ENCODE measurements around the gene NCOA7. TPM values are rescaled to one million over a fixed set of nuclear protein-coding genes. Genes with fewer than 3 reads are reported as not detected.

NCOA7 gene
- total and polyA plus RNA-seq, 2 of the 8 experiments (the other 6 are each of a cell fraction or from before 2014, with no cell fraction given), result 2.6 to 10.7 TPM

DNA sequence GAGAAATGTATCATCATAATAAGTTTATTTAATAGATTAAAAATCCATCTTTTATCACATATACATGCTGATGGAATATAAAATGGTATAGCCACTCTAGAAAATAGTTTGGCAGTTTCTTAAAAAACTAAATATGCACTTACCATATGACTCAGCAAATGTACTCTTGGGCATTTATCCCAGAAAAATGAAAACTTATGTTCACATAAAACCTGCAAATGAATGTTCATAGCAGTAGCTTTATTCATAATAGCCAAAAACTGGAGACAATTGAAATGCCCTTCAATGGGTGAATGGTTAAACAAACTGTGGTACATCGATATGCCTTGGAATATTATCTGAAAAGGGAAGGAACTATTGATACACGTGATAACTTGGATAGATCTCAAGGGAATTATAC is 6.4 kb upstream of the NCOA7 start:
- H3K79me2 ChIP-seq (ENCODE audit: control insufficient read depth in 1 of 2, insufficient read depth in 2 of 2, low read length in 2 of 2), result no peaks in the 10 kb centered on the region
- WGBS, 2 experiments (ENCODE audit: extremely low coverage in 1 of 2, insufficient coverage in 1 of 2, insufficient read length in 1 of 2, insufficient replicate concordance in 2 of 2, low coverage in 1 of 2, low lambda C conversion rate in 2 of 2, missing lambda C conversion rate in 1 of 2), result 91% methylated on average over 2 of the region's 2 CpGs; no CpG with 5 or more reads in 1 of the 2 experiments
- peaks cover 7% of the 10 kb centered on the region for H3K23me2 ChIP-seq (ENCODE audit: low read depth, low read length)
- no peak overlapping the region for H4K8ac ChIP-seq (ENCODE audit: extremely low read depth, insufficient read depth, low read length)
- no peak overlapping the region for H2BK120ac ChIP-seq (replicated peaks; ENCODE audit: low read depth, low read length)
- H3K4ac ChIP-seq (replicated peaks; ENCODE audit: insufficient read length, low read depth, low read length), result no peak overlapping the region
- H4K91ac ChIP-seq (replicated peaks; ENCODE audit: insufficient read length, low read length), result no peak overlapping the region
- no peaks in the 10 kb centered on the region for H3K79me1 ChIP-seq (ENCODE audit: low read depth, low read length)
- no peak overlapping the region for H3K9ac ChIP-seq (replicated peaks in 1 of 4; ENCODE audit: extremely low read depth in 1 of 4, low read depth in 3 of 4, low read length in 3 of 4)
- no peaks in the 10 kb centered on the region for H3K27me3 ChIP-seq (replicated peaks in 1 of 4; ENCODE audit: control insufficient read depth in 3 of 4, extremely low read depth in 1 of 4, insufficient read depth in 3 of 4, low read length in 3 of 4)
- no peak overlapping the region for H3K56ac ChIP-seq (replicated peaks; ENCODE audit: insufficient read length, low read depth, low read length)
- no peak overlapping the region for H3K18ac ChIP-seq (ENCODE audit: extremely low read depth, low read length)
- no peak overlapping the region for H2BK15ac ChIP-seq (ENCODE audit: low read length)
- FAIRE-seq (no peak), DNase-seq (ENCODE audit: low read depth in 1 of 2, low spot score in 2 of 2) (no peak)
- ChIA-PET CTCF (ENCODE audit: partially characterized antibody) (interaction anchor here (1.6 to 2.4 kb wide), 2 partner anchors 190 to 471 kb away, joined by 6 to 8 read pairs; no protein-coding TSS in a partner anchor), POLR2A (ENCODE audit: partially characterized antibody) (interaction anchor here (0.6 kb wide), 1 partner anchor 304 kb away, joined by 3 read pairs; no protein-coding TSS in a partner anchor)
- H3K9me3 ChIP-seq (ENCODE audit: insufficient read depth in 2 of 2, low read depth in 1 of 2, low read length in 1 of 2), result 0 out of 4 replicates have a peak, but pooled peaks cover 0 to 2% of the 10 kb centered on the region in 2 experiments
- no peak overlapping the region for H3K4me3 ChIP-seq (ENCODE audit: extremely low read depth in 1 of 4, insufficient read depth in 2 of 4, low read depth in 3 of 4, low read length in 4 of 4)
- H3K4me2 ChIP-seq (ENCODE audit: insufficient read depth in 1 of 2, low read depth in 2 of 2, low read length in 2 of 2), result no peak overlapping the region
- no peak overlapping the region for H2AFZ ChIP-seq (ENCODE audit: low read length)
- H3K27ac ChIP-seq (ENCODE audit: low read depth, low read length), result no peak overlapping the region
- no peaks in the 10 kb centered on the region for H4K20me1 ChIP-seq (replicated peaks in 1 of 2; ENCODE audit: control insufficient read depth in 1 of 2, insufficient read depth in 2 of 2, low read length in 2 of 2)
- no peak overlapping the region for H3K23ac ChIP-seq (ENCODE audit: insufficient read length)
- H3K4me1 ChIP-seq (replicated peaks in 1 of 4; ENCODE audit: control insufficient read depth in 3 of 4, insufficient read depth in 4 of 4, low read length in 3 of 4), result peaks cover 0 to 3% (median 2%) of the 10 kb centered on the region in 4 experiments; a peak in 3 of 7 replicates
- H3K36me3 ChIP-seq (ENCODE audit: control insufficient read depth in 2 of 4, insufficient read depth in 4 of 4, low read length in 3 of 4), result no peaks in the 10 kb centered on the region
- H2BK12ac ChIP-seq (ENCODE audit: low read depth, low read length), result no peak overlapping the region
- no peak overlapping the region for H2AK5ac ChIP-seq (ENCODE audit: low read depth, low read length)
- no peak overlapping the region for H4K5ac ChIP-seq (ENCODE audit: insufficient read length, low read depth, low read length)
- H2BK20ac ChIP-seq (ENCODE audit: low read length), result no peak overlapping the region
- no peak overlapping the region for H2BK5ac ChIP-seq (ENCODE audit: low read depth, low read length)
- no peak overlapping the region for H3K14ac ChIP-seq (ENCODE audit: insufficient read length)
- TF ChIP-seq, protein P1, sequence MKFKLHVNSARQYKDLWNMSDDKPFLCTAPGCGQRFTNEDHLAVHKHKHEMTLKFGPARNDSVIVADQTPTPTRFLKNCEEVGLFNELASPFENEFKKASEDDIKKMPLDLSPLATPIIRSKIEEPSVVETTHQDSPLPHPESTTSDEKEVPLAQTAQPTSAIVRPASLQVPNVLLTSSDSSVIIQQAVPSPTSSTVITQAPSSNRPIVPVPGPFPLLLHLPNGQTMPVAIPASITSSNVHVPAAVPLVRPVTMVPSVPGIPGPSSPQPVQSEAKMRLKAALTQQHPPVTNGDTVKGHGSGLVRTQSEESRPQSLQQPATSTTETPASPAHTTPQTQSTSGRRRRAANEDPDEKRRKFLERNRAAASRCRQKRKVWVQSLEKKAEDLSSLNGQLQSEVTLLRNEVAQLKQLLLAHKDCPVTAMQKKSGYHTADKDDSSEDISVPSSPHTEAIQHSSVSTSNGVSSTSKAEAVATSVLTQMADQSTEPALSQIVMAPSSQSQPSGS (IDR thresholded peaks at IDR 0.05; ENCODE audit: low read length), result no peak
- no peak for TF ChIP-seq TCF12 (IDR thresholded peaks at IDR 0.05; ENCODE audit: low read depth, low read length)
- TF ChIP-seq RAD21 (IDR thresholded peaks at IDR 0.05 in 1 of 2, conservative IDR thresholded peaks at IDR 0.05 in 1 of 2; ENCODE audit: low read depth in 2 of 2, low read length in 2 of 2), result no peak
- TF ChIP-seq RBBP5 (IDR thresholded peaks at IDR 0.05; ENCODE audit: borderline replicate concordance, low read depth, low read length), result no peak
- no peak for TF ChIP-seq NANOG (IDR thresholded peaks at IDR 0.05; ENCODE audit: insufficient read depth, low read depth, low read length, poor library complexity, severe bottlenecking)
- TF ChIP-seq SRF (IDR thresholded peaks at IDR 0.05; ENCODE audit: low read depth, low read length), result no peak
- no peak for TF ChIP-seq POLR2AphosphoS5 (IDR thresholded peaks at IDR 0.05; ENCODE audit: low read depth, low read length)
- no peak for TF ChIP-seq SP4 (IDR thresholded peaks at IDR 0.05; ENCODE audit: low read length)
- TF ChIP-seq TAF1 (IDR thresholded peaks at IDR 0.05; ENCODE audit: low read depth, low read length), result no peak
- no peak for TF ChIP-seq CBX8 (IDR thresholded peaks at IDR 0.05; ENCODE audit: borderline replicate concordance, low read depth, low read length)
- TF ChIP-seq KDM1A (IDR thresholded peaks at IDR 0.05; ENCODE audit: borderline replicate concordance, low read length), result no peak
- TF ChIP-seq JUN (IDR thresholded peaks at IDR 0.05; ENCODE audit: low read depth, low read length), result no peak
- TF ChIP-seq POU5F1 (IDR thresholded peaks at IDR 0.05; ENCODE audit: low read depth, low read length), result no peak
